Measurements from ENCODE around the gene FZD10.

FZD10 gene, protein sequence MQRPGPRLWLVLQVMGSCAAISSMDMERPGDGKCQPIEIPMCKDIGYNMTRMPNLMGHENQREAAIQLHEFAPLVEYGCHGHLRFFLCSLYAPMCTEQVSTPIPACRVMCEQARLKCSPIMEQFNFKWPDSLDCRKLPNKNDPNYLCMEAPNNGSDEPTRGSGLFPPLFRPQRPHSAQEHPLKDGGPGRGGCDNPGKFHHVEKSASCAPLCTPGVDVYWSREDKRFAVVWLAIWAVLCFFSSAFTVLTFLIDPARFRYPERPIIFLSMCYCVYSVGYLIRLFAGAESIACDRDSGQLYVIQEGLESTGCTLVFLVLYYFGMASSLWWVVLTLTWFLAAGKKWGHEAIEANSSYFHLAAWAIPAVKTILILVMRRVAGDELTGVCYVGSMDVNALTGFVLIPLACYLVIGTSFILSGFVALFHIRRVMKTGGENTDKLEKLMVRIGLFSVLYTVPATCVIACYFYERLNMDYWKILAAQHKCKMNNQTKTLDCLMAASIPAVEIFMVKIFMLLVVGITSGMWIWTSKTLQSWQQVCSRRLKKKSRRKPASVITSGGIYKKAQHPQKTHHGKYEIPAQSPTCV

DNA sequence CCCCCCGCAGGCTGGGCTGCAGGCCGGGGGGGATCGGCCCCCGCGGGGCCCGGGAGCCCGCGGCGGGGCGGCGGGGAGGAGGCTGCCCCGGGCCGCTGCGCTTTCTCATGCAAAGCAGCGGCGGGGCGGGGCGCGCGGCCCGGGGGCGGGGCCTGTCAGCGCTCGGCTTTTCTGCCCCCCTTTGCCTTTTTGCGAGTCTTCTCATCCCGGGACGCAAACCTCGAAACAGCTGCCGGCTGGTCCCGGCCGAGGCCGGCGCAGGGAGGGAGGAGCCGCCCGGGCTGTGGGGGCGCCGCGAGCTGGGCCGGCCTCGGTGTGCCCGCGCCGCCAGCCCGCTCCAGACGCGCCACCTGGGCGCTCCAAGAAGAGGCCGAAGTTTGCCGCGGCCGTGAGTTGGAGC is at the start of gene FZD10:
FZD10 (plus strand) TSS at position 198 of the 400 bp plus-strand sequence. CDS start 479 bp downstream, outside the sequence.
- Histone ChIP-seq H3K27ac (ENCODE audit: low read depth, low read length) (no peak within 1 kb of the TSS), H3K4me1 (ENCODE audit: control insufficient read depth, insufficient read depth, low read length, unreplicated experiment) (no peaks in the 10 kb centered on the region), H2AFZ (ENCODE audit: low read length, unreplicated experiment) (no peak within 1 kb of the TSS), H3K27me3 (ENCODE audit: insufficient read depth, low read length) (peaks cover 27% of the 10 kb centered on the region; the same call in 1 of the 2 replicates), H3K4me3 (ENCODE audit: low read depth, low read length) (no peak within 1 kb of the TSS), H3K36me3 (ENCODE audit: insufficient read depth, low read length) (no peaks in the 10 kb centered on the region), H3K79me2 (ENCODE audit: control insufficient read depth, insufficient read depth, low read length, unreplicated experiment) (no peaks in the 10 kb centered on the region)

GRCh38 chr12:130114952-130115351 is 47.3 kb upstream of the FZD10 start:
- Histone ChIP-seq H3K79me2 (ENCODE audit: control insufficient read depth, insufficient read depth, low read length, unreplicated experiment) (no peaks in the 10 kb centered on the region), H3K27me3 (ENCODE audit: insufficient read depth, low read length) (no peaks in the 10 kb centered on the region), H2AFZ (ENCODE audit: low read length, unreplicated experiment) (no peak overlapping the region), H3K27ac (ENCODE audit: low read depth, low read length) (no peak overlapping the region), H3K36me3 (ENCODE audit: insufficient read depth, low read length) (no peaks in the 10 kb centered on the region), H3K4me1 (ENCODE audit: control insufficient read depth, insufficient read depth, low read length, unreplicated experiment) (no peaks in the 10 kb centered on the region), H3K4me3 (ENCODE audit: low read depth, low read length) (no peak overlapping the region)

DNA sequence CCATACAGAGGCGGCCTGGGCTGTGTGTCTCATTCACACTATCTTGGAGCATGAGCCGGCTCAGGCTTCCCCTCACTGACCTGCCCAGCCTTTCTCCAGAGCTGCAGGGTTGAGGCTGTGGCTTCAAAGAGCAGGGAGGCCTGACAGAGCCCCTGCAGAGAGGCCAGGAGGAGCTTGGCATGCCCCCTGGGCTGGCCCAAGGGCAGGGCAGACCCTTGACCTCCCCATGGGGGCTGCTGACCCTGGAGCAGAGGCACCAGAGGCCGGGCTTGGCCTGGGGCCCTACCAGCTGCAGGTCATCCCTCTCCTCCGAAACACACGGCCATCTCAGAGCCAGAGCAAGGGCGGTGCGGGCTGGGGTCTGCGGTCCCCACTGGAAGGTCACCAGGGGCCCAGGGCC is 46.6 kb upstream of the FZD10 start:
- no peaks in the 10 kb centered on the region for H3K79me2 ChIP-seq (ENCODE audit: control insufficient read depth, insufficient read depth, low read length, unreplicated experiment)
- H3K27ac ChIP-seq (ENCODE audit: low read depth, low read length), result no peak overlapping the region

GRCh38 chr12:130116791-130117190 is 45.5 kb upstream of the FZD10 start:
- Histone ChIP-seq H3K27ac (ENCODE audit: low read depth, low read length) (no peak overlapping the region), H3K36me3 (ENCODE audit: insufficient read depth, low read length) (no peaks in the 10 kb centered on the region), H3K79me2 (ENCODE audit: control insufficient read depth, insufficient read depth, low read length, unreplicated experiment) (no peaks in the 10 kb centered on the region), H3K4me3 (ENCODE audit: low read depth, low read length) (no peak overlapping the region), H3K27me3 (ENCODE audit: insufficient read depth, low read length) (no peaks in the 10 kb centered on the region), H3K4me1 (ENCODE audit: control insufficient read depth, insufficient read depth, low read length, unreplicated experiment) (no peaks in the 10 kb centered on the region), H2AFZ (ENCODE audit: low read length, unreplicated experiment) (no peak overlapping the region)

More for the DNA sequence above, 46.6 kb upstream of the FZD10 start:
- Histone ChIP-seq H2AFZ (ENCODE audit: low read length, unreplicated experiment) (no peak overlapping the region), H3K4me3 (ENCODE audit: low read depth, low read length) (no peak overlapping the region), H3K36me3 (ENCODE audit: insufficient read depth, low read length) (no peaks in the 10 kb centered on the region), H3K27me3 (ENCODE audit: insufficient read depth, low read length) (no peaks in the 10 kb centered on the region), H3K4me1 (ENCODE audit: control insufficient read depth, insufficient read depth, low read length, unreplicated experiment) (no peaks in the 10 kb centered on the region)

GRCh38 chr12:130117233-130117632 is 45.0 kb upstream of the FZD10 start:
- no peak overlapping the region for H3K4me3 ChIP-seq (ENCODE audit: low read depth, low read length)
- H3K27ac ChIP-seq (ENCODE audit: low read depth, low read length), result no peak overlapping the region
- H3K36me3 ChIP-seq (ENCODE audit: insufficient read depth, low read length), result no peaks in the 10 kb centered on the region
- no peaks in the 10 kb centered on the region for H3K79me2 ChIP-seq (ENCODE audit: control insufficient read depth, insufficient read depth, low read length, unreplicated experiment)
- H2AFZ ChIP-seq (ENCODE audit: low read length, unreplicated experiment), result no peak overlapping the region
- H3K4me1 ChIP-seq (ENCODE audit: control insufficient read depth, insufficient read depth, low read length, unreplicated experiment), result no peaks in the 10 kb centered on the region
- no peaks in the 10 kb centered on the region for H3K27me3 ChIP-seq (ENCODE audit: insufficient read depth, low read length)

GRCh38 chr12:130117701-130118100 is 44.6 kb upstream of the FZD10 start:
- H3K79me2 ChIP-seq (ENCODE audit: control insufficient read depth, insufficient read depth, low read length, unreplicated experiment), result no peaks in the 10 kb centered on the region
- H3K27ac ChIP-seq (ENCODE audit: low read depth, low read length), result no peak overlapping the region
- H3K4me3 ChIP-seq (ENCODE audit: low read depth, low read length), result no peak overlapping the region
- no peaks in the 10 kb centered on the region for H3K27me3 ChIP-seq (ENCODE audit: insufficient read depth, low read length)
- H2AFZ ChIP-seq (ENCODE audit: low read length, unreplicated experiment), result no peak overlapping the region
- H3K36me3 ChIP-seq (ENCODE audit: insufficient read depth, low read length), result no peaks in the 10 kb centered on the region
- no peaks in the 10 kb centered on the region for H3K4me1 ChIP-seq (ENCODE audit: control insufficient read depth, insufficient read depth, low read length, unreplicated experiment)

GRCh38 chr12:130118181-130118580 is 44.1 kb upstream of the FZD10 start:
- Histone ChIP-seq H3K4me3 (ENCODE audit: low read depth, low read length) (no peak overlapping the region), H3K27ac (ENCODE audit: low read depth, low read length) (no peak overlapping the region), H3K36me3 (ENCODE audit: insufficient read depth, low read length) (no peaks in the 10 kb centered on the region), H3K79me2 (ENCODE audit: control insufficient read depth, insufficient read depth, low read length, unreplicated experiment) (no peaks in the 10 kb centered on the region), H3K4me1 (ENCODE audit: control insufficient read depth, insufficient read depth, low read length, unreplicated experiment) (no peaks in the 10 kb centered on the region), H3K27me3 (ENCODE audit: insufficient read depth, low read length) (no peaks in the 10 kb centered on the region), H2AFZ (ENCODE audit: low read length, unreplicated experiment) (no peak overlapping the region)

- Histone ChIP-seq H3K4me1 (ENCODE audit: control insufficient read depth, insufficient read depth, low read length, unreplicated experiment) (no peaks in the 10 kb centered on the region), H3K79me2 (ENCODE audit: control insufficient read depth, insufficient read depth, low read length, unreplicated experiment) (no peaks in the 10 kb centered on the region), H3K27ac (ENCODE audit: low read depth, low read length) (no peak overlapping the region), H3K27me3 (ENCODE audit: insufficient read depth, low read length) (no peaks in the 10 kb centered on the region), H3K36me3 (ENCODE audit: insufficient read depth, low read length) (no peaks in the 10 kb centered on the region), H2AFZ (ENCODE audit: low read length, unreplicated experiment) (no peak overlapping the region), H3K4me3 (ENCODE audit: low read depth, low read length) (no peak overlapping the region)
Observed at GRCh38 chr12:130119241-130119861, 42.9 kb upstream of the FZD10 start.

DNA sequence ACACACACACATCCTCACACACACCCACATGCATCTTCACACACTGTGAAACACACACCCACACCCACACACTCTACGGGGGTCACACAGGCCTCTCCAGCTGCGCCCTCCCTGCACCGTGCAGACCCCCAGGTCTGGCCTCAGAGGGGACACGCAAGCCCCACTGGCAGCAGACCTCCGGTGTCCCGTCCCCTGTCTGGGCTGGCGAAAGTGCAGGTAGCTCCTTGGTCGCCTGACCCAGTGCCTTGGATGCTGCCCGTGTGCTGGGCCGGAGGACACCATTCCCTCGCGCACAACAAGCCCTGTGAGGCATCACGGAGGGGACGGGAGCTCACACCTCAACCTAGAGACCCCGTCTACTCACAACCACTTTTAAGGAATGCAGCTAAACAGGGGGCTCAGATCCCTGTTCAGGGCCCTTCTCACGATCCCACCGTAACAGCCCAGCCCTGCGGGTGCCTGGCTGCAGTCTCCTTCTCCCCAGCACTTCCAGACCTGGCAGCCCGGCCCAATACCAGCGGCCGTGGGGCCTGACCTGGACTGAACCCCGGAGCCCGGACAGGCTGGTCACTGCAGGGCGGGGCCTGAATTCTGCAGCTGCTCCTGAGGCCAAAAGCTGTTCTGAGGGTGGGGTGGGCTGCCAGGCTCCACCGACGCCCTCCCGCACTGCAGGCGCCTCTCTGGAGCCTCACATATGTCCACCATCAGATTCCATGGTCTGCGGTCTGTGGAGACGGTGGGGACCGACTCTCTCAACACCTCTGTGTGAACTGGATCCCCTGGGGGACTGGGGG is 42.1 kb upstream of the FZD10 start:
- Histone ChIP-seq H3K4me3 (ENCODE audit: low read depth, low read length) (no peak overlapping the region), H3K4me1 (ENCODE audit: control insufficient read depth, insufficient read depth, low read length, unreplicated experiment) (no peaks in the 10 kb centered on the region), H3K27me3 (ENCODE audit: insufficient read depth, low read length) (no peaks in the 10 kb centered on the region), H3K36me3 (ENCODE audit: insufficient read depth, low read length) (no peaks in the 10 kb centered on the region), H3K79me2 (ENCODE audit: control insufficient read depth, insufficient read depth, low read length, unreplicated experiment) (no peaks in the 10 kb centered on the region), H2AFZ (ENCODE audit: low read length, unreplicated experiment) (no peak overlapping the region), H3K27ac (ENCODE audit: low read depth, low read length) (no peak overlapping the region)

GRCh38 chr12:130121226-130122000 is 40.9 kb upstream of the FZD10 start:
- no peaks in the 10 kb centered on the region for H3K4me1 ChIP-seq (ENCODE audit: control insufficient read depth, insufficient read depth, low read length, unreplicated experiment)
- no peak overlapping the region for H3K27ac ChIP-seq (ENCODE audit: low read depth, low read length)
- no peak overlapping the region for H2AFZ ChIP-seq (ENCODE audit: low read length, unreplicated experiment)
- H3K27me3 ChIP-seq (ENCODE audit: insufficient read depth, low read length), result no peaks in the 10 kb centered on the region
- no peak overlapping the region for H3K4me3 ChIP-seq (ENCODE audit: low read depth, low read length)
- no peaks in the 10 kb centered on the region for H3K79me2 ChIP-seq (ENCODE audit: control insufficient read depth, insufficient read depth, low read length, unreplicated experiment)
- no peaks in the 10 kb centered on the region for H3K36me3 ChIP-seq (ENCODE audit: insufficient read depth, low read length)
